A549 (cell line): ENCODE measurements around the gene PGAP3. TPM values are rescaled to one million over a fixed set of nuclear protein-coding genes. Genes with fewer than 3 reads are reported as not detected.

Experiments used
- ATAC-seq, 2 experiments: fragments of 200-7000 bp in 1 of 2; fragments of >200 bp in 1 of 2; cut with Nextera tagmentation in 1 of 2; cut with Tn5 transposase in 1 of 2; 3 replicates each; pipeline versions ENCODE4 v1.8.0 to v1.9.1; 2018 to 2020; ENCODE audit warnings: mild to moderate bottlenecking in 1 of 2, moderate library complexity in 1 of 2
- CTCF ChIA-PET: fragments of 300-600 bp; sonication (Branson Sonifier 250); formaldehyde crosslinking; extraction: SDS; loops from one replicate; lab custom pipeline; 2021; ENCODE audit warnings: antibody characterized with exemption, inconsistent platforms; lab: Yijun Ruan, JAX
- POLR2A ChIA-PET: fragments of 350-600 bp; formaldehyde crosslinking; extraction: SDS; loops from one replicate; lab custom pipeline; 2021; ENCODE audit warnings: antibody characterized with exemption, inconsistent platforms; lab: Yijun Ruan, JAX
- DNase-seq, 2 experiments: peaks; one replicate each; pipeline versions ENCODE4 v3.0.0 to v3.0.0-alpha.2; 2011 to 2016; ENCODE audit warnings: low read depth in 1 of 2, low spot score in 1 of 2
- FAIRE-seq: peaks from 2 replicates; lab custom pipeline; 2011; peaks lifted over from hg19 to GRCh38; lab: Jason Lieb, UNC
- H3K27ac ChIP-seq, 2 experiments: fragments of >200 bp; sonication (Bioruptor Twin); formaldehyde crosslinking; 3 replicates each; pipeline ENCODE4 v1.5.1; 2016 to 2017
- H3K4me1 ChIP-seq: fragments of >200 bp; sonication (Bioruptor Twin); formaldehyde crosslinking; 3 replicates; pipeline ENCODE4 v1.6.1; 2016
- H3K4me2 ChIP-seq: fragments of >200 bp; sonication (Bioruptor Twin); formaldehyde crosslinking; 3 replicates; pipeline ENCODE4 v1.6.1; 2016
- H3K4me3 ChIP-seq: fragments of >200 bp; sonication (Bioruptor Twin); formaldehyde crosslinking; 3 replicates; pipeline ENCODE4 v1.5.1; 2016
- H3K9me3 ChIP-seq: fragments of >200 bp; sonication (Bioruptor Twin); formaldehyde crosslinking; 3 replicates; pipeline ENCODE4 v1.6.1; 2016
- CEBPB ChIP-seq, 2 experiments: fragments of >200 bp in 1 of 2; sonication (Bioruptor Twin) in 1 of 2; formaldehyde crosslinking in 1 of 2; IDR thresholded peaks; 2 replicates each; pipeline ENCODE4 v1.6.1; 2012 to 2016
- CHD2 ChIP-seq: fragments of 150-350 bp; IDR thresholded peaks from 2 replicates; pipeline ENCODE4 v1.6.1; 2014; ENCODE audit warnings: low read length; ENCODE audit not compliant: partially characterized antibody
- CHD4 ChIP-seq: fragments of 200-600 bp; sonication (generic); IDR thresholded peaks from 2 replicates; pipeline ENCODE4 v1.6.1; 2016; ENCODE audit warnings: antibody characterized with exemption, mild to moderate bottlenecking, borderline replicate concordance
- CTCF ChIP-seq: fragments of >200 bp; sonication (Bioruptor Twin); formaldehyde crosslinking; IDR thresholded peaks from 3 replicates; pipeline ENCODE4 v1.5.1; 2016
- EHF ChIP-seq: fragments of 250-450 bp; sonication (Bioruptor Pico); IDR thresholded peaks from 2 replicates; pipeline ENCODE4 v1.5.0; 2020; ENCODE audit warnings: mild to moderate bottlenecking
- EP300 ChIP-seq, 2 experiments: fragments of >200 bp; sonication (Bioruptor Twin); formaldehyde crosslinking; IDR thresholded peaks; 2 replicates in 1 of 2; 3 replicates in 1 of 2; pipeline ENCODE4 v1.6.1; 2016 to 2017
- FOSL2 ChIP-seq, 2 experiments: fragments of 450-650 bp in 1 of 2; fragments of >200 bp in 1 of 2; sonication (Bioruptor Twin) in 1 of 2; formaldehyde crosslinking; IDR thresholded peaks; 2 replicates each; pipeline versions ENCODE4 v1.5.0 to v1.6.1; 2016 to 2020; ENCODE audit warnings: mild to moderate bottlenecking in 1 of 2, moderate library complexity in 1 of 2
- GATA3 ChIP-seq: IDR thresholded peaks from 2 replicates; pipeline ENCODE4 v1.6.1; 2012; ENCODE audit warnings: borderline replicate concordance
- HEYL ChIP-seq: fragments of 250-450 bp; sonication (Bioruptor Pico); IDR thresholded peaks from 2 replicates; pipeline ENCODE4 v1.8.0; 2021; ENCODE audit warnings: mild to moderate bottlenecking, moderate library complexity
- MAZ ChIP-seq: fragments of 150-350 bp; IDR thresholded peaks from 2 replicates; pipeline ENCODE4 v1.6.1; 2014; ENCODE audit warnings: antibody characterized with exemption, low read depth, low read length, borderline replicate concordance
- NFE2L2 ChIP-seq: fragments of 150-350 bp; conservative IDR thresholded peaks from 2 replicates; pipeline ENCODE4 v1.6.1; 2014; ENCODE audit warnings: low read length
- NPAS2 ChIP-seq: fragments of 250-450 bp; sonication (Bioruptor Pico); IDR thresholded peaks from 2 replicates; pipeline ENCODE4 v1.8.0; 2022; ENCODE audit warnings: mild to moderate bottlenecking, moderate library complexity, borderline replicate concordance
- PHF8 ChIP-seq: fragments of 200-600 bp; sonication (generic); IDR thresholded peaks from 2 replicates; pipeline ENCODE4 v1.6.1; 2016; ENCODE audit warnings: low read depth, mild to moderate bottlenecking, antibody characterized with exemption, moderate library complexity, borderline replicate concordance
- RAD21 ChIP-seq, 2 experiments: fragments of >200 bp in 1 of 2; sonication (Bioruptor Twin) in 1 of 2; formaldehyde crosslinking in 1 of 2; IDR thresholded peaks in 1 of 2; conservative IDR thresholded peaks in 1 of 2; 2 replicates in 1 of 2; 3 replicates in 1 of 2; pipeline ENCODE4 v1.6.1; 2012 to 2018; ENCODE audit warnings: inconsistent platforms in 1 of 2
- SMC3 ChIP-seq: fragments of >200 bp; sonication (Bioruptor Twin); formaldehyde crosslinking; IDR thresholded peaks from 3 replicates; pipeline ENCODE4 v1.6.1; 2018; ENCODE audit warnings: inconsistent platforms
- TFCP2L1 ChIP-seq: fragments of 250-450 bp; sonication (Bioruptor Pico); IDR thresholded peaks from 2 replicates; pipeline ENCODE4 v1.5.0; 2021; ENCODE audit warnings: mild to moderate bottlenecking
- WGBS: methylation state at CpG from one replicate; pipeline ENCODE4 v1.1.6; 2017; ENCODE audit errors: missing lambda C conversion rate; 5-methylcytosine and 5-hydroxymethylcytosine counted together
- polyA plus RNA-seq, 4 experiments: library from polyadenylated mRNA; depleted of rRNA in 3 of 4; stranded (reverse); fragments of >200 nt; fragmentation: RNase III in 1 of 4; extraction: RNeasy Plus Mini Kit Qiagen cat#74134 plus additional on column Dnase treatment in 1 of 4; gene quantifications; 2 replicates in 3 of 4; 3 replicates in 1 of 4; pipeline ENCODE4 v1.2.3, GENCODE V29; 2011 to 2017
- TF ChIP-seq, protein P1 (sequence below): fragments of 450-650 bp; IDR thresholded peaks from 2 replicates; pipeline ENCODE4 v1.6.1; 2014; ENCODE audit warnings: antibody characterized with exemption
- TF ChIP-seq, protein P2 (sequence below): fragments of 250-450 bp; sonication (Bioruptor Pico); IDR thresholded peaks from 2 replicates; pipeline ENCODE4 v1.5.0; 2021; ENCODE audit warnings: mild to moderate bottlenecking, moderate library complexity, borderline replicate concordance

Gene PGAP3
- polyA plus RNA-seq, 2 of the 4 experiments (the other 2 are of a cell fraction): 7.3 to 8.5 TPM

- TF ChIP-seq, protein P1, sequence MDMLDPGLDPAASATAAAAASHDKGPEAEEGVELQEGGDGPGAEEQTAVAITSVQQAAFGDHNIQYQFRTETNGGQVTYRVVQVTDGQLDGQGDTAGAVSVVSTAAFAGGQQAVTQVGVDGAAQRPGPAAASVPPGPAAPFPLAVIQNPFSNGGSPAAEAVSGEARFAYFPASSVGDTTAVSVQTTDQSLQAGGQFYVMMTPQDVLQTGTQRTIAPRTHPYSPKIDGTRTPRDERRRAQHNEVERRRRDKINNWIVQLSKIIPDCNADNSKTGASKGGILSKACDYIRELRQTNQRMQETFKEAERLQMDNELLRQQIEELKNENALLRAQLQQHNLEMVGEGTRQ: no peak
- TF ChIP-seq CTCF (no peak), HEYL (CRISPR knock-in tag) (no peak)
- TF ChIP-seq, all 56 proteins: peak for 0
These were observed 63.5 kb downstream of the PGAP3 start (continued) for GRCh38 chr17:39624313-39624712.

DNA sequence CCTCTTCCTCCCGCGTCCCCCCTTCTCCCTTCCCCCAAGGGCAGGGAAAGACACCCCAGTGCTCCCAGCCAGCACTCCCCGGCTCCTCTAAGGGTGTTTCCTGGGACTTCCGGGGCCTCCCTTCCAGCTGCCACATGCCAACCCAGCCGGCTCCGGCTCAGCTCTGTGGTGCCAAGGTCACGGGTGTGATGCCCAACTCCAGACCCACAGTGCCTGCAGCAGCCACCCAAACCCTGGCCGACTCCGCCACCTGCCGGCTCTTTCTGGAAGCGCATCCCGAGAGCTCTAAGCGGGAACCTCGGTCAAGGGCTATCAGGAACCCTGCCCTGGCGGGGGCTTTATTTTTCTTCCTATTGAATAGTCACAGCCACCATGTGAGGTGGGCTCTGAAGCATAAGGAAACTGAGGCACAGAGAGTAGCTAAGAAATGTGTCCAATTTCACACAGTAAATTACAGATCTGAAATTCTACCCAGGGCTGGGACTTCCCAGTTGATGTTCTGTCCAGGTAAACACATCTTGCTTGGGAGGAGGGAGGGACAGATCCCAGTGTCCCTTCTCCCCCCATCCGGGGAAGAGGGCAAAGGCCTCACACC lies 64.4 kb downstream of the PGAP3 start:
- Histone ChIP-seq H3K4me2 (peak overlapping the region; percentile 44), H3K4me1 (peaks cover 20% of the 10 kb centered on the region), H3K4me3 (no peak overlapping the region), H3K27ac (no peak overlapping the region), H3K9me3 (no peaks in the 10 kb centered on the region)
- peak; percentile 76 to 91 for DNase-seq
- POLR2A ChIA-PET: interaction anchor here (0.8 to 1.3 kb wide), 5 partner anchors 9 to 357 kb away, joined by 3 to 6 read pairs (median 6); partner anchors contain the start of genes MIEN1, PGAP3 and PSMD3
- ATAC-seq: peak; percentile 63 to 78
- no peak for TF ChIP-seq CHD4
- TF ChIP-seq, protein P2, sequence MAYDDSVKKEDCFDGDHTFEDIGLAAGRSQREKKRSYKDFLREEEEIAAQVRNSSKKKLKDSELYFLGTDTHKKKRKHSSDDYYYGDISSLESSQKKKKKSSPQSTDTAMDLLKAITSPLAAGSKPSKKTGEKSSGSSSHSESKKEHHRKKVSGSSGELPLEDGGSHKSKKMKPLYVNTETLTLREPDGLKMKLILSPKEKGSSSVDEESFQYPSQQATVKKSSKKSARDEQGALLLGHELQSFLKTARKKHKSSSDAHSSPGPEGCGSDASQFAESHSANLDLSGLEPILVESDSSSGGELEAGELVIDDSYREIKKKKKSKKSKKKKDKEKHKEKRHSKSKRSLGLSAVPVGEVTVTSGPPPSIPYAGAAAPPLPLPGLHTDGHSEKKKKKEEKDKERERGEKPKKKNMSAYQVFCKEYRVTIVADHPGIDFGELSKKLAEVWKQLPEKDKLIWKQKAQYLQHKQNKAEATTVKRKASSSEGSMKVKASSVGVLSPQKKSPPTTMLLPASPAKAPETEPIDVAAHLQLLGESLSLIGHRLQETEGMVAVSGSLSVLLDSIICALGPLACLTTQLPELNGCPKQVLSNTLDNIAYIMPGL: no peak
- no peak for TF ChIP-seq NFE2L2
- no peak for TF ChIP-seq FOSL2 (IDR thresholded peaks at IDR 0.05)
- TF ChIP-seq FOSL2 (CRISPR knock-in tag; IDR thresholded peaks at IDR 0.05): no peak
- no peak for TF ChIP-seq NPAS2
- peak; percentile 89 to 91 for TF ChIP-seq RAD21 (conservative IDR thresholded peaks at IDR 0.05 in 1 of 2, IDR thresholded peaks at IDR 0.05 in 1 of 2)
- peak; percentile 79 for TF ChIP-seq SMC3
- peak; percentile 90 for TF ChIP-seq CTCF
- no peak for TF ChIP-seq EHF (CRISPR knock-in tag)
- 0 out of 2 replicates have a peak, but pooled peaks have one; percentile 45 for TF ChIP-seq MAZ
- TF ChIP-seq GATA3: no peak
- TF ChIP-seq CHD2: no peak
- TF ChIP-seq PHF8: no peak
- no peak for TF ChIP-seq EP300 (IDR thresholded peaks at IDR 0.05)
- TF ChIP-seq CEBPB (IDR thresholded peaks at IDR 0.05): no peak
- peak; percentile 75; the same call in 1 of the 2 replicates for TF ChIP-seq TFCP2L1 (CRISPR knock-in tag)
- CTCF ChIA-PET: interaction anchor here (0.6 to 58.8 kb wide), 48 partner anchors 6 to 416 kb away, joined by 3 to 1581 read pairs (median 5); partner anchors contain the start of genes CDK12, ERBB2, GRB7 and MIEN1
- peak; percentile 54 for FAIRE-seq
- WGBS: 11% methylated on average over 16 of the region's 16 CpGs
